Gastrocnemius medialis (tissue), 4 donors: ENCODE results near the gene ARHGEF7.

Experiments used
- CTCF ChIP-seq, 5 experiments: fragments of 450-650 bp in 3 of 5; fragments of 200-600 bp in 2 of 5; sonication (generic) in 2 of 5; IDR thresholded peaks in 4 of 5; conservative IDR thresholded peaks in 1 of 5; 1 replicate in 4 of 5; 2 replicates in 1 of 5; pipeline ENCODE4 v1.5.1; 2016 to 2019; ENCODE audit warnings: antibody characterized with exemption in 5 of 5, mild to moderate bottlenecking in 3 of 5, moderate library complexity in 3 of 5
- POLR2A ChIP-seq, 2 donors: fragments of 450-650 bp; IDR thresholded peaks; one replicate each; pipeline ENCODE4 v1.6.1; 2017; ENCODE audit warnings: antibody characterized with exemption in 2 of 2, mild to moderate bottlenecking in 2 of 2, moderate library complexity in 2 of 2

GRCh38 chr13:111247552-111247951, 132.4 kb downstream of the ARHGEF7 start:
- TF ChIP-seq POLR2A (IDR thresholded peaks at IDR 0.05): no peak
- TF ChIP-seq CTCF (IDR thresholded peaks at IDR 0.05 in 4 of 5, conservative IDR thresholded peaks at IDR 0.05 in 1 of 5): no peak
